ENCODE measurements around the gene GNLY. TPM values are rescaled to one million over a fixed set of nuclear protein-coding genes. Genes with fewer than 3 reads are reported as not detected.

GNLY gene
- total and polyA plus RNA-seq, 2 of the 13 experiments (the other 11 are each of a cell fraction or from before 2014, with no cell fraction given), result not detected

DNA sequence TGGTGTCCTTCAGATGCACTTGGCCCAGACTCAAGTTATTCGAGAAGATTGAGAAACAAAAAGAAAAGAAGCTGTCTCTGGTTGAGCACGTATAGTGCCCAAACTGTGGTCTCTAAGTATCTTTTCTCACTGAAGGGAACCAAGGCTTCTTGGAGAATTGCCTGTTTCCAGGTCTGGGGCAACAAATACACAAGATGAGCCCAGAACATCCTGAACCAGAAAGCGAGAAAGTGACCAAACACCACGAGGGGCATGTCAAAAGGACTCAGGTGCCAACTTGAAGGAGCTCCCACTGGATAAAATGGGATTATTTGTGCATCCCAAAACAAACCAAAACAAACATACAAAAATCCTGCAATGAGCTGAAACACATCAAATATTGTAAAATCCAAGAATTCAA is 46.0 kb downstream of the GNLY start (continued):
- TF ChIP-seq, protein P1, sequence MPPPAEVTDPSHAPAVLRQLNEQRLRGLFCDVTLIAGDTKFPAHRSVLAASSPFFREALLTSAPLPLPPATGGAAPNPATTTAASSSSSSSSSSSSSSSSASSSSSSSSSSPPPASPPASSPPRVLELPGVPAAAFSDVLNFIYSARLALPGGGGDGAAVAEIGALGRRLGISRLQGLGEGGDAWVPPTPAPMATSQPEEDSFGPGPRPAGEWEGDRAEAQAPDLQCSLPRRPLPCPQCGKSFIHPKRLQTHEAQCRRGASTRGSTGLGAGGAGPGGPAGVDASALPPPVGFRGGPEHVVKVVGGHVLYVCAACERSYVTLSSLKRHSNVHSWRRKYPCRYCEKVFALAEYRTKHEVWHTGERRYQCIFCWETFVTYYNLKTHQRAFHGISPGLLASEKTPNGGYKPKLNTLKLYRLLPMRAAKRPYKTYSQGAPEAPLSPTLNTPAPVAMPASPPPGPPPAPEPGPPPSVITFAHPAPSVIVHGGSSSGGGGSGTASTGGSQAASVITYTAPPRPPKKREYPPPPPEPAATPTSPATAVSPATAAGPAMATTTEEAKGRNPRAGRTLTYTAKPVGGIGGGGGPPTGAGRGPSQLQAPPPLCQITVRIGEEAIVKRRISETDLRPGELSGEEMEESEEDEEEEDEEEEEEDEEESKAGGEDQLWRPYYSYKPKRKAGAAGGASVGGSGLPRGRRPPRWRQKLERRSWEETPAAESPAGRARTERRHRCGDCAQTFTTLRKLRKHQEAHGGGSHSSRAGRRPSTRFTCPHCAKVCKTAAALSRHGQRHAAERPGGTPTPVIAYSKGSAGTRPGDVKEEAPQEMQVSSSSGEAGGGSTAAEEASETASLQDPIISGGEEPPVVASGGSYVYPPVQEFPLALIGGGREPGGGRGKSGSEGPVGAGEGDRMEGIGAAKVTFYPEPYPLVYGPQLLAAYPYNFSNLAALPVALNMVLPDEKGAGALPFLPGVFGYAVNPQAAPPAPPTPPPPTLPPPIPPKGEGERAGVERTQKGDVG (CRISPR knock-in tag; IDR thresholded peaks at IDR 0.05; ENCODE audit: borderline replicate concordance), result no peak

DNA sequence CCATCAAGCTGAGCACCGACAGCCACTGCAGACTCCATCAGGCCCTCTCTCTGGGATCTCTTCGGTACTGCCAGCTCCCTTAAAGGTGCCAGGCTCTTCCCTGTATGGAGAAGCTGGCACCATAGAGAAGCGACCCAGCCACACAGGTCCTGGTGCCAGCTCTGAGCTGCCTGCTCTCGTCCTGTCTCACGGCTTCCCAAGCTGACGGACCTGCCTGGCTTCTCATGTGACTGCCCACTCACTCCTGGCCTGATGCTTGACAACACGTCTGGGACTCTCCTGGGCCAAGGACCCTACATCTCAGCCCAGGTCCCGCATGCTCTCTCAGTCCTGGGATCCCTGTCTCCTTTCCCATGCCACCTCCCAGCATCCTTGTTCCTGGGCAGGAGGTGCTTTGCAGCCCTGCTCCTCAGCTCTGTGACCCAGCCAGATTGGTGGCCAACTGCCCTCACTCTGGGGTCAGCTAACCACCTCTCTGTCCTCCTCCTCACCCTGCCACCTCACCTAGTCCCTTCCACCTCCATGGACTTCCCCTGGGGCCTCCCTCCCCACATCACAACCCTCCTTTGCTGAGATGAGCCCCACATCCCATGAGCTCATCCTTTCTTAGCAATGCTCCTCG is 47.2 kb downstream of the GNLY start:
- Histone ChIP-seq H3K9me3 (ENCODE audit: low read length) (no peaks in the 10 kb centered on the region), H2AFZ (ENCODE audit: low read length) (no peak overlapping the region), H3K79me2 (ENCODE audit: insufficient read depth, low read length) (no peaks in the 10 kb centered on the region), H3K36me3 (replicated peaks in 1 of 2; ENCODE audit: control insufficient read depth in 1 of 2, insufficient read depth in 2 of 2, low read length in 2 of 2) (no peaks in the 10 kb centered on the region), H3K9ac (ENCODE audit: insufficient read depth, low read depth, low read length) (no peak overlapping the region), H3K27ac (ENCODE audit: extremely low read length, insufficient read depth, low read length) (no peak overlapping the region), H4K20me1 (ENCODE audit: insufficient read depth, low read length) (no peaks in the 10 kb centered on the region), H3K4me2 (ENCODE audit: low read depth, low read length) (peak overlapping the region; percentile 80), H3K27me3 (ENCODE audit: control insufficient read depth in 1 of 2, insufficient read depth in 2 of 2, low read length in 2 of 2) (peaks cover 0 to 12% of the 10 kb centered on the region in 2 experiments; a peak in 2 of 5 replicates), H3K4me1 (ENCODE audit: insufficient read depth, low read length) (peaks cover 37% of the 10 kb centered on the region), H3K4me3 (replicated peaks in 1 of 3; ENCODE audit: insufficient read depth in 1 of 3, low read depth in 2 of 3, low read length in 3 of 3) (peak overlapping the region in 1 of 3 experiments; percentile 53; a peak in 3 of 6 replicates)
- FAIRE-seq (peak; percentile 30), DNase-seq (ENCODE audit: low spot score) (no peak), ATAC-seq (peak; percentile 44)
- in situ Hi-C loops (cut with HindIII; ENCODE audit: extremely low pct_ligation_motif_present, low pct_unique_long_range_greater_than_20kb), result no loop called here
- intact Hi-C loops (cut with micrococcal nuclease; ENCODE audit: unreplicated experiment), result no loop called here
- BruUV-seq (replicated peaks), result no TSS peak
- 57% methylated on average over 9 of the region's 9 CpGs for WGBS (ENCODE audit: low lambda C conversion rate)
- ChIA-PET CTCF (ENCODE audit: low intra/inter-chr PET ratio, low total read pairs) (no interaction called here), POLR2A (interaction anchor here (0.8 to 2.4 kb wide), 5 partner anchors 9 to 322 kb away, joined by 3 to 8 read pairs (median 5); partner anchors contain the start of gene ATOH8)
- TF ChIP-seq, protein P2, sequence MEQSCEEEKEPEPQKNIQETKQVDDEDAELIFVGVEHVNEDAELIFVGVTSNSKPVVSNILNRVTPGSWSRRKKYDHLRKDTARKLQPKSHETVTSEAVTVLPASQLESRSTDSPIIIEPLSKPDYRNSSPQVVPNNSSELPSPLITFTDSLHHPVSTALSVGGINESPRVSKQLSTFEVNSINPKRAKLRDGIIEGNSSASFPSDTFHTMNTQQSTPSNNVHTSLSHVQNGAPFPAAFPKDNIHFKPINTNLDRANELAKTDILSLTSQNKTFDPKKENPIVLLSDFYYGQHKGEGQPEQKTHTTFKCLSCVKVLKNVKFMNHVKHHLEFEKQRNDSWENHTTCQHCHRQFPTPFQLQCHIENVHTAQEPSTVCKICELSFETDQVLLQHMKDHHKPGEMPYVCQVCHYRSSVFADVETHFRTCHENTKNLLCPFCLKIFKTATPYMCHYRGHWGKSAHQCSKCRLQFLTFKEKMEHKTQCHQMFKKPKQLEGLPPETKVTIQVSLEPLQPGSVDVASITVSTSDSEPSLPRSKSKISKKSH (CRISPR knock-in tag; IDR thresholded peaks at IDR 0.05; ENCODE audit: borderline replicate concordance), result peak; percentile 33; the same call in 1 of the 2 replicates
- TF ChIP-seq, protein P3, sequence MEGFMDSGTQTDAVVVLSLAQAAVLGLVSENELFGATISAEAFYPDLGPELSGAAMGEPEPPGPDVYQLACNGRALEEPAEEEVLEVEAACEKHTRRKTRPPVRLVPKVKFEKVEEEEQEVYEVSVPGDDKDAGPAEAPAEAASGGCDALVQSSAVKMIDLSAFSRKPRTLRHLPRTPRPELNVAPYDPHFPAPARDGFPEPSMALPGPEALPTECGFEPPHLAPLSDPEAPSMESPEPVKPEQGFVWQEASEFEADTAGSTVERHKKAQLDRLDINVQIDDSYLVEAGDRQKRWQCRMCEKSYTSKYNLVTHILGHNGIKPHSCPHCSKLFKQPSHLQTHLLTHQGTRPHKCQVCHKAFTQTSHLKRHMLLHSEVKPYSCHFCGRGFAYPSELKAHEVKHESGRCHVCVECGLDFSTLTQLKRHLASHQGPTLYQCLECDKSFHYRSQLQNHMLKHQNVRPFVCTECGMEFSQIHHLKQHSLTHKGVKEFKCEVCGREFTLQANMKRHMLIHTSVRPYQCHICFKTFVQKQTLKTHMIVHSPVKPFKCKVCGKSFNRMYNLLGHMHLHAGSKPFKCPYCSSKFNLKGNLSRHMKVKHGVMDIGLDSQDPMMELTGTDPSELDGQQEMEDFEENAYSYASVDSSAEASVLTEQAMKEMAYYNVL (CRISPR knock-in tag; IDR thresholded peaks at IDR 0.05; ENCODE audit: borderline replicate concordance), result 0 out of 2 replicates have a peak, but pooled peaks have one; percentile 5
